ENCODE data around the gene COL19A1.

COL19A1 gene

DNA sequence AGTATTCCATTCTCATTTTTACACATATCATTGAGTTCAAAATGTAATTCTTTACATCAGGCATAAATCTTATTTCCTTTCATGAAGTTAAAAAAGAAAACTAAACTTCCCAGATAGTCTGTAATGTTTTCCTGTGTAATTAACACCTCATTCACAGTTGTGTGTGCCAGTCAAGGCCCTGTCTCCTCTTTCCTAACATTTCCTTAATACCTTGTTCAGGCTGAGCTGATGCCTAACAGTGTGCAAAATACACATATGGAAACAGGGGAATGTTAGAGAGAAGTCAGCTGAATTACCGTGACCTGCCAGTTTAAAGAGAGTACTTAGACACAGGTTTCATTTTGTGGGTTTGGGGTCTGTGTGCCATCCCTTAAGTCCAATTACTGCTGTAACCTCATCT is 227.8 kb downstream of the COL19A1 start:
- H3K27me3 ChIP-seq (ENCODE audit: low read depth): no peaks in the 10 kb centered on the region
- DNase-seq (ENCODE audit: low spot score in 2 of 2): no peak
- no peaks in the 10 kb centered on the region for H3K36me3 ChIP-seq (replicated peaks)
- no peaks in the 10 kb centered on the region; the same call in 1 of the 2 replicates for H3K4me1 ChIP-seq
- in situ Hi-C loops (cut with MboI; ENCODE audit: low sequenced_read_pairs): no loop called here
- H3K4me3 ChIP-seq: no peak overlapping the region
- no peaks in the 10 kb centered on the region for H3K9me3 ChIP-seq

DNA sequence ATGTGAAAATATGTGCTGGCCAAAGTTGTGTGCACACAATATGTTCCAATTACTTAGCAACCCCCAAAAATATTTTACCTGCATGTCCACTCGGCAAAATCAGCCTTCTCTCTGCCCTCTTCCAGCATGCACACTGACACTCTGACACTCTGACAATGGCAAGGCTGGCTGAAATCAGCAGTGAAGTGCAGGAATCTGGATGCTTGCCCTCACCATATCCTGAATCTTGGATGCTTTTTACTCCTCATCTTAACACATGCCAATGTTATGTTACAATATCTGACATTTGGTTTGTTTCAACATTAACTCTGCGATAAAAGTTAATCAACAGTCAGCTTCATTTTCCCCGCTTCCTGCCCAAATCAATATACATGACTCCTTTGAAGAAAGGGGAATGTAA is 233.4 kb downstream of the COL19A1 start:
- no peak for DNase-seq (ENCODE audit: low spot score in 2 of 2)
- no peaks in the 10 kb centered on the region for H3K27me3 ChIP-seq (ENCODE audit: low read depth)
- no peaks in the 10 kb centered on the region; the same call in 1 of the 2 replicates for H3K9me3 ChIP-seq
- H3K36me3 ChIP-seq (replicated peaks): no peaks in the 10 kb centered on the region
- no peak overlapping the region for H3K4me3 ChIP-seq
- in situ Hi-C loops (cut with MboI; ENCODE audit: low sequenced_read_pairs): no loop called here
- H3K4me1 ChIP-seq: no peaks in the 10 kb centered on the region

- no peaks in the 10 kb centered on the region for H3K27me3 ChIP-seq (ENCODE audit: low read depth)
- H3K4me1 ChIP-seq: peaks cover 11% of the 10 kb centered on the region
- no peaks in the 10 kb centered on the region for H3K36me3 ChIP-seq (replicated peaks)
- in situ Hi-C loops (cut with MboI; ENCODE audit: low sequenced_read_pairs): no loop called here
- H3K4me3 ChIP-seq: no peak overlapping the region
- DNase-seq (ENCODE audit: low spot score in 2 of 2): peak in 1 of 2 experiments; percentile 13
- H3K9me3 ChIP-seq: no peaks in the 10 kb centered on the region; the same call in 1 of the 2 replicates
Observed at GRCh38 chr6:70103798-70104197, 237.4 kb downstream of the COL19A1 start.

- DNase-seq (ENCODE audit: low spot score in 2 of 2): peak; percentile 20 to 82
- in situ Hi-C loops (cut with MboI; ENCODE audit: low sequenced_read_pairs): no loop called here
- H3K4me3 ChIP-seq: no peak overlapping the region
- no peaks in the 10 kb centered on the region for H3K36me3 ChIP-seq (replicated peaks)
- H3K9me3 ChIP-seq: no peaks in the 10 kb centered on the region; the same call in 1 of the 2 replicates
- no peaks in the 10 kb centered on the region for H3K27me3 ChIP-seq (ENCODE audit: low read depth)
- peaks cover 11% of the 10 kb centered on the region for H3K4me1 ChIP-seq
Observed at GRCh38 chr6:70107852-70108629, 241.7 kb downstream of the COL19A1 start.

DNA sequence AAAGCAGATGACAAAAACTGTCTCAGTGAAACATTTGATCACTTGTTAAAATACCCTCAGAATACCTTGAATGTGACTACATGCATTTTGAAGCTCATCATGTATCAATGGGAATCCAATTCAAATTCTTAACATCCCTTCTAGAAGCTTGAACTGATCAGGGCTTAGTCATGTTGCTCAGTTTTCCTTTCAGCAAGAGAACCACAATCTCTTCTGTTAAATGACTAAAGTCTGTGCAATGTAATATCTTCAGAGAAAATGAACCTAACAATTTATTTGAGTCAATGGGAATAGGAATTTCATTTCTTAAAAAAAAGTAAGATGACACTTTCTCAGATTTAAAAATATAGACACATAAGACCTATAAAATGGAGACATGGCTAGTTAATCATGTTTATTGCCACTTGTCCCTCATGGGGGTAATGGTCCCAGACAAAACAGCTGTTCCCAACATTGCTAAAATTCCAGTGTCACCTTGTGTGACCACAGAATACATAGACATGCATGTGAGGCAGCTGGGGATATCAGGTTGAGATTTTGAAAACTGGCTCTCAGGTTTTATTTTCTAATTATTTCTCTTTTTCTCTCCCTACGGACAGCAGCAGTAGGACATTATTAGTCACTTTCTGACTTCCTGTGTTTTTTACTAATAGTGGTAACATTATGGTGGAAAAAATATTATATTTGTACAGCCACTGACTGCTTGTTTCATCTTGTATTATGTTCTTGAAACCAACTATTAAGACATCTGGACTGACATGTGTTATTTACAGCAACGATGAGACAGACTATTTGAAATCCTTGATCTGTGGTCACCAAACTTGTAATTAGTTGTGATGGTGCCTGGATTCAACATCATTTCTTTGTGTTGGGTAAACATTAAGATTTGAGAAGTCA is 244.0 kb downstream of the COL19A1 start:
- in situ Hi-C loops (cut with MboI; ENCODE audit: low sequenced_read_pairs): no loop called here
- no peaks in the 10 kb centered on the region for H3K36me3 ChIP-seq (replicated peaks)
- no peak for DNase-seq (ENCODE audit: low spot score in 2 of 2)
- H3K4me1 ChIP-seq: peaks cover 13% of the 10 kb centered on the region
- H3K9me3 ChIP-seq: no peaks in the 10 kb centered on the region
- H3K27me3 ChIP-seq (ENCODE audit: low read depth): no peaks in the 10 kb centered on the region
- H3K4me3 ChIP-seq: no peak overlapping the region

DNA sequence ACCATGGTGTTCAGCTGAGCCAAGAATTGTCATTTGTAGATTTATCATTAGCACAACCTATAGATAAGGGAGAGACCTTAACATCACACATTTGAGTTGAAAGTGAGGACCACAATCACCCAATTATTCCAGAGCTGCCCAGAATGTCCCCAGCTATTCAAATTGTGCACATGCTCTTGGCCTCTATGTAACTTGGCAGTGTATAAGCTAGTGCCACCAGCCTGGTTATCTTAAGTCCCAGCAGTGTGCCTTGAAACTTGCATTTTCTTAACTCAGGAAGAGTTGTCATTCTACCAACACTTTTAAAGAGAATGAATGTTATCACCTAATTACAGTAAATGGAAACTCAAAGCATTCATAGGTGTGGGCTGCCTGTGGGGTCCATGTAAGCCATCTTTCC is 245.4 kb downstream of the COL19A1 start:
- no peak for DNase-seq (ENCODE audit: low spot score in 2 of 2)
- Histone ChIP-seq H3K36me3 (replicated peaks) (no peaks in the 10 kb centered on the region), H3K4me1 (peaks cover 13% of the 10 kb centered on the region), H3K9me3 (no peaks in the 10 kb centered on the region), H3K4me3 (no peak overlapping the region), H3K27me3 (ENCODE audit: low read depth) (no peaks in the 10 kb centered on the region)
- in situ Hi-C loops (cut with MboI; ENCODE audit: low sequenced_read_pairs): no loop called here

DNA sequence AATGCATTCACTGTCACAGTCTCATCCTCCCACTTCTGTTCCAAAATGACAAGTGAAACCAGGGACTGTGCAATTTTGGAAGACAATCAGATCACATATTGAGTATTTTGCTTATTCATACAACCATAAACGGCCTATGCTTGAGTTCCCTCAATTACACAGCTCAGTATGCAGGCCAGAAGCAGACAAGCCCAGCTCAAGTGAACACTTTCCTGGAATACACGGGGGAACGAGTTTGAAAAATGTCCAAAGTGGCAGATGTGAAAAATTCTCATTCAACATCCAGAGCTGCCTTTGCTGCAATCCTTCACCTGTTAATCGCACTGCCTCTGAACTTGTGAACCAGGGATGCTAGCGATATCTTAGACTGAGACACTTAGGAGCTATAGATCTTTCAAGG is 246.4 kb downstream of the COL19A1 start:
- H3K9me3 ChIP-seq: no peaks in the 10 kb centered on the region
- no peak for DNase-seq (ENCODE audit: low spot score in 2 of 2)
- H3K27me3 ChIP-seq (ENCODE audit: low read depth): no peaks in the 10 kb centered on the region
- in situ Hi-C loops (cut with MboI; ENCODE audit: low sequenced_read_pairs): no loop called here
- H3K4me1 ChIP-seq: peaks cover 7% of the 10 kb centered on the region
- H3K36me3 ChIP-seq (replicated peaks): no peaks in the 10 kb centered on the region
- H3K4me3 ChIP-seq: no peak overlapping the region

DNA sequence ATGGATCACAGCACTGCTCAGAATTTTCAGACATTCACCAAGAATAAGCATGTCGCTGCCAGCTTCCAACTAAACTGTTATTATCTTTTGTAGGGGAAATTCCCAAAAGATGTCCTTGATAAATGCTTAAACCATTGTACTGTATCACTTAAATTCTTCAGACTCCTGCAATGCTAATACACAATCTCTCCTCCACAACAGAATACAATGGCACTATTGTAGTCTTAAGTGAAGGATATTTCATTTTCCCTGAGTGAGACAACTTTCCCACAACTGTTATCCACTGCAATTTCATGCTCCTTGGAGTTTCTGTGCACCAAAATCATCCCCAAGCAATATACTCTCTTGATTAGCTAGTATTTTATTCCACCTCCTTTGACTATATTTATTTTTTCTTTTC is 246.8 kb downstream of the COL19A1 start:
- in situ Hi-C loops (cut with MboI; ENCODE audit: low sequenced_read_pairs): no loop called here
- Histone ChIP-seq H3K9me3 (no peaks in the 10 kb centered on the region), H3K4me1 (peaks cover 3% of the 10 kb centered on the region), H3K27me3 (ENCODE audit: low read depth) (no peaks in the 10 kb centered on the region), H3K4me3 (no peak overlapping the region), H3K36me3 (replicated peaks) (no peaks in the 10 kb centered on the region)
- no peak for DNase-seq (ENCODE audit: low spot score in 2 of 2)

- Histone ChIP-seq H3K4me1 (peaks cover 3% of the 10 kb centered on the region; the same call in 1 of the 2 replicates), H3K9me3 (no peaks in the 10 kb centered on the region), H3K4me3 (no peak overlapping the region), H3K27me3 (ENCODE audit: low read depth) (no peaks in the 10 kb centered on the region), H3K36me3 (replicated peaks) (no peaks in the 10 kb centered on the region)
- DNase-seq (ENCODE audit: low spot score in 2 of 2): no peak
- in situ Hi-C loops (cut with MboI; ENCODE audit: low sequenced_read_pairs): no loop called here
Observed at GRCh38 chr6:70118670-70119069, 252.3 kb downstream of the COL19A1 start.

- in situ Hi-C loops (cut with MboI; ENCODE audit: low sequenced_read_pairs): no loop called here
- Histone ChIP-seq H3K36me3 (replicated peaks) (no peaks in the 10 kb centered on the region), H3K27me3 (ENCODE audit: low read depth) (no peaks in the 10 kb centered on the region), H3K9me3 (no peaks in the 10 kb centered on the region), H3K4me3 (no peak overlapping the region), H3K4me1 (peaks cover under 1% of the 10 kb centered on the region; the same call in 1 of the 2 replicates)
- no peak for DNase-seq (ENCODE audit: low spot score in 2 of 2)
Observed at GRCh38 chr6:70119218-70119835, 253.0 kb downstream of the COL19A1 start.

GRCh38 chr6:70124443-70124842 is 258.1 kb downstream of the COL19A1 start:
- Histone ChIP-seq H3K36me3 (replicated peaks) (no peaks in the 10 kb centered on the region), H3K4me3 (no peak overlapping the region), H3K9me3 (no peaks in the 10 kb centered on the region), H3K4me1 (no peaks in the 10 kb centered on the region), H3K27me3 (ENCODE audit: low read depth) (no peaks in the 10 kb centered on the region)
- in situ Hi-C loops (cut with MboI; ENCODE audit: low sequenced_read_pairs): no loop called here
- no peak for DNase-seq (ENCODE audit: low spot score in 2 of 2)

- H3K27me3 ChIP-seq (ENCODE audit: low read depth): no peaks in the 10 kb centered on the region
- H3K36me3 ChIP-seq (replicated peaks): no peaks in the 10 kb centered on the region
- no peaks in the 10 kb centered on the region for H3K4me1 ChIP-seq
- in situ Hi-C loops (cut with MboI; ENCODE audit: low sequenced_read_pairs): no loop called here
- DNase-seq (ENCODE audit: low spot score in 2 of 2): no peak
- H3K4me3 ChIP-seq: no peak overlapping the region
- H3K9me3 ChIP-seq: no peaks in the 10 kb centered on the region
Observed at GRCh38 chr6:70124882-70125545, 258.7 kb downstream of the COL19A1 start.

DNA sequence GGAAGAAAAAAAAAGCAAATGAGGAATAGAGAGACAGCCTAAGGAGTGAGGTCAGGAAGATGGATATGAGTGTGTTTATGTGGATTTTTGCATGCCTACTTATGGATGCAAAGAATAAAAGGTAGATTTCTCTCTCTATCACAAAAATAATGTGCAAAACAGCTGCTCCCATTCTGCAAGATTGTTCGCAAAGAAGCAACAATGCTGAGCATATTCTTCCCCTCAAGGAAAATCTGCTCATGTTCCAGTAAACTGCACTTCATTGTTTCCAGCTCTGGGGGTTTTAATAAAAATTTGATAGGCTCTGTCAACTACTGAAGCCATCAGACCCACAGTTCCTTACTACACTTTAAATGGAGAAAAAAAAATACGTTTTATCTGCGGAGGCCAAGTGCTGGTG is 259.2 kb downstream of the COL19A1 start:
- H3K4me1 ChIP-seq: no peaks in the 10 kb centered on the region
- H3K27me3 ChIP-seq (ENCODE audit: low read depth): no peaks in the 10 kb centered on the region
- DNase-seq (ENCODE audit: low spot score in 2 of 2): no peak
- no peaks in the 10 kb centered on the region for H3K9me3 ChIP-seq
- no peaks in the 10 kb centered on the region for H3K36me3 ChIP-seq (replicated peaks)
- H3K4me3 ChIP-seq: no peak overlapping the region
- in situ Hi-C loops (cut with MboI; ENCODE audit: low sequenced_read_pairs): no loop called here

Measured in HAP-1 (cell line).